Pulmonary artery endothelial cell (primary cell): ENCODE results near the gene MRTFB. TPM values are rescaled to one million over a fixed set of nuclear protein-coding genes. Genes with fewer than 3 reads are reported as not detected.
A peak's percentile ranks its signal among the peaks of the same experiment; 100 is the strongest.

Experiments used
- DNase-seq: peaks from one replicate; pipeline ENCODE4 v3.0.0-alpha.2; 2011; ENCODE audit warnings: low read depth, low spot score
- total RNA-seq: library from RNA; depleted of rRNA; stranded (reverse); fragments of >200 nt; gene quantifications from 2 replicates; pipeline ENCODE4 v1.2.3, GENCODE V29; 2014

MRTFB gene
- total RNA-seq, 1 donor from 2014 or later = 11.1 TPM

GRCh38 chr16:14186007-14186794 lies 115.1 kb downstream of the MRTFB start:
- DNase-seq = peak; percentile 5

- no peak for DNase-seq
Observed at GRCh38 chr16:14186795-14187221, 115.7 kb downstream of the MRTFB start.

- no peak for DNase-seq
Observed at GRCh38 chr16:14187517-14188338, 116.6 kb downstream of the MRTFB start.

DNA sequence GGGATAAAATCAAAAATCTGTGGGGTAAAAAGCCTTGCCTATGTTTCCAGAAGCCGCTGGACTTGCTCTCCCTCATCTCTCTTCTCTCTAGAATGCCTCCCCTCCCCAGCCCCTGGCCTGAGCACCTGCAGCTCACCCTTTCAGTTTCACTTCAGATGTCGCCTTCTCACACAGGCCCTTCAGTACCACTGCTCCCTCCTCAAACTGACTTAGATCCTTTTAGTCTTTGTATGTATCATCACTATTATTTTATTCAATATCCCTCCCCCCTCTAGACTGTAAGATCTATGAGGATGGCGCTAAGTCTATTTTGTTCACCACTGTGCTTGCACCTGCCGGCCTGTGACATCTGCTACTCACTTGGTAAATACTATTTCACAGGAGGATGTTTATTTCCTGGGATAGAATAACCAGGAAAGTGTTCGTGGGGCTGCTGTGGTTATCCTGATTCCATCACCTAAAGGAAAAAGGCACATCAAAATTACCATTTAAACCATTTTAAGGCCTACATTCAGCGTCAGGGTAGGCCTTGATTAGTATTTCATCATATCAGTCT lies 122.3 kb downstream of the MRTFB start:
- no peak for DNase-seq

- DNase-seq = no peak
Observed at GRCh38 chr16:14194721-14195120, 123.6 kb downstream of the MRTFB start.

GRCh38 chr16:14196011-14196410 lies 124.9 kb downstream of the MRTFB start:
- no peak for DNase-seq

DNA sequence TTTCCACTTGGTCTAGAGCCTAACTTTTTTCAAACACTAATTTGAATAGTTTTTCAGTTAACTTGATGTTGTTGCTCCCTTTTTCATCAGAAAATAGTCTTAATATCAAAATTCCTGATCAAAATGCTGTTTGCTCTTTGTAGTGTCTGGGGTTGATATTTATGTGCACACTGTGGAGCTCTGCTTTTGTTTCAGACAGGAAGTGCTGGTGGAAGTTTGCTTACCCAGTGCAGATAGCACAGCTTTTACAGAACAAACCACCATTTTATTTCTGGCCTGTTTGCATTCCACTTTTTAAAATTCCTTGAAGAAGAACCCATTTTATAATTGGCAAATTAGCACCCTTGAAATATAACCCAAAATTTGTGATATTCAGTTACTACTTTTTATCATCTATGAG lies 125.4 kb downstream of the MRTFB start:
- peak; percentile 17 for DNase-seq

DNA sequence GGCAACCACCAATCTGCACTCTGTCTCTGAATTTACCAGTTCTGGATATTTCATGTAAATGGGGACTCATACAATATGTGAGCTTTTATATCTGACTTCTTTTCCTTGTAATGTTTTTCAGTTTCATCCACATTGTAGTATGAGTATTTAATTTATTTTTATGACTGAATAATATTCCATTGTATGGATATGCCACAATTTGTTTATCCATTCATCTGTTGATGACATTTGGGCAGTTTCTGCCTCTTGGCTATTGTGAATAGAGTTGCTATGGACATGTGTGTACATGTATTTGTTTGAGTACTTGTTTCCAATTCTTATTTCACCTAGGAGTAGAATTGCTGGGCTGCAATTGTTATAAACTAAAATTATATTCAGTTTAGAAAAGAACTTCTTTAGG lies 126.9 kb downstream of the MRTFB start:
- DNase-seq = no peak

GRCh38 chr16:14198572-14198971 lies 127.5 kb downstream of the MRTFB start:
- DNase-seq = no peak

- DNase-seq = no peak
Observed at GRCh38 chr16:14199199-14199598, 128.1 kb downstream of the MRTFB start.

DNA sequence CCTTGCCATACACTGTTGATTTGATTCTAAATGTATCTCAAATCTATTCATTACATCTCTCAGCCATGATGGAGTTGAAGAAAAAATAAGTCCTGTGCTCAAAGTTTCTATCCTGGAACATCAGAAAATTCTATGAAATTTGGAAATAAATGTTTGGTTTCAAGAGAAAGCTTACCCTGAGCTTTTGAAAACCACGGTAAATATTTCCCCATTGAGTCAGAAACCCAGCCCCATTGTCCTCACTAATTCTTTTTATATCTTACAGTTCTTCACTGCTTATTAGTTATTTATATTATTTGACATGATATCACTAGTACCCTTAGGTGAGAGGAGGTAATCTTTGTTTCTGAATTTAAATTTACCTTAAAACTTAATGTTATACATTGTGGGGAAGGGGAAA lies 128.5 kb downstream of the MRTFB start:
- no peak for DNase-seq

GRCh38 chr16:14202095-14202494 lies 131.0 kb downstream of the MRTFB start:
- DNase-seq = no peak

GRCh38 chr16:14202697-14203096 lies 131.6 kb downstream of the MRTFB start:
- DNase-seq = peak; percentile 43

DNA sequence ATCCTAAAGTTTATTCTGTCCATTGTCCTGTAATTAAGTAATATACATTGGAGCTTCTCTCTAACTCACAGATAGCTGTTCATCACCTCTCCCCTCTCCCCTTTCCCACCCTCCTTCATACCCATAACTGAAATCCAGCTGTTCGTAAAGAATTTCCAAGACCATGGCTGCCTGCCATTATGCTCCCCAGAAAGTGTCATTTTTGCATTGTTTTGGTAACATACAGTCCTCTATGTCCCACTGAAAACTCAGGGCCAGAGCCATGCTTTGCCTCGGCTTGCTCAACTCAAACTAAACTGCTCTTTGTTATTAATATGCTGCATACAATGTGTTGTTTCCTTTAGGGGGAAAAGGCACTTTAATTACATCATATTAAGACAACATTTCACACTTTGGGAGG lies 132.0 kb downstream of the MRTFB start:
- no peak for DNase-seq

- no peak for DNase-seq
Observed at GRCh38 chr16:14205666-14206065, 134.5 kb downstream of the MRTFB start.

- no peak for DNase-seq
Observed at GRCh38 chr16:14211856-14212543, 140.9 kb downstream of the MRTFB start.

DNA sequence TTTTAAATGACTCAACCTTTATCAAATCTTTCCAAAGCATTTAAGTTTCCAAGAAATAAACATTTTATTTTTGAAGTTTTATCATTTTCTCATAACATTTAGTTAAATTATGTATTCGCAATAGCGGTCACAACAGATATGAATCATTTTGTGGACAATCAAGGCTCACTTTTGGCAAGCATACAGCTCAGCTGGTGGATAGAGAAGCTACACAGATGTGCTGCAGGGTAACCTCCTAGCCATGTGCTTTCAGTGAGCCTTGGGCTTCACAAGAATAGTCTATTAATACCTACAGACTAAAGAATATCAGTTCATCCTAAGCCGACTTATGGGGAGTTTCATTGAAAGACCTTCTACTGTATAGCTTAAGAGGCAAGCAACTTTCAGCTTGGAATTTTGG lies 144.8 kb downstream of the MRTFB start:
- no peak for DNase-seq

GRCh38 chr16:14219983-14220382 lies 148.9 kb downstream of the MRTFB start:
- no peak for DNase-seq

DNA sequence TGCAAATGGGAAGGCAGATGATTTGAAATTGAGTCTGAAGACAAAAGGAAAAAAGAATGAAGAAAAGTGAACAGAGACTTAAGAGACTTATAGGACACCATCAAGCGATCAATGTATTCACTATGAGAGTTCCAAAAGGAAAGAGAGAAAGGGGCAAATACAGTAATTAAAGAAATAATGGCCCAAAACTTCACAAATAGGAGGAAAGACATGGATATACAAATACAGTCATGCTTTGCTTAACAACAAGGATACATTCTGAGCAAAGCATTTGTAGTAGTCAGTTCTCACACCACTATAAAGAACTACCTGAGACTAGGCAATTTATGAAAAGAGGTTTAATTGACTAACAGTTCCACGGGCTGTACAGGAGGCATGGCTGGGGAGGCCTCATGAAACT lies 152.5 kb downstream of the MRTFB start:
- no peak for DNase-seq

GRCh38 chr16:14225457-14225856 lies 154.3 kb downstream of the MRTFB start:
- no peak for DNase-seq

DNA sequence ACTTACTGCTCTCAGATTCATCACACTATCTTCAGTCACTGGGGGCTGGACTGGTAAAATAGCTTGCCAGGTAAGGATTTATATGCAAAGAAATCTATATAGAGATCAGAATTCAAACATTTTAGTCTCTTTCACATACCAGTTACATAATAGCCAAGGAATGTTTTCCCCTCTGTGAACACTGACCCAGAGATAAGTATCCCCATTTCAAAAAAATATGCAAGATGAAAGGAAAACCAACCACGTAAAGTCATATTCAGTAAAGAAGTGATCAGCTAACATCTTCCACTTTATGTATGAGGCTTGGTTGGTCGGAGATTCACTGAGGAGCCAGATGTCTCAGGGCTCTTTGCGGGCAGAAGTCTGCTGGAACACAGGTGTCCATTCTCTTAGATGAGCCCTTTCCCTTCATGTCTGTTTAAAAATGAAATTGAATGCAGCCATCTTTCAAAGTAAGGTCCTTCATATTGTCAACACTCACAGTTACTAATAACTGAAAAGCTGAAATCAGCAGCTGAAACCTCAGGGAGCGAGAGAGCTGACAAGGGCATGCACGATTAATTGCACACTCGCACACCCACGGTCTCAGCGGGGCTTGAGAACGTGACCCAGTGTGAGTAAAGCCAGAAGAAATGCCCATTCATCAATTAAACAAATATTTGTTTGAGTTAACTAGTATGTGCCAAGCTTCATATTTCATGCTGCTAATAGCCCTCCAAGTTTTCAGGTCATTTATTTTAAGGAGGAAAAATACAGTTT lies 161.2 kb downstream of the MRTFB start:
- DNase-seq = no peak
